Stimulated activated CD8-positive, alpha-beta memory T cell treated with anti-CD3 and anti-CD28 coated beads, Interleukin-12 subunit alpha, Interleukin-12 subunit beta, amount 100 ng/mL, for 4 hours (primary cell): ENCODE results near the gene LRRC49.

Experiments
- DNase-seq: peaks from one replicate; pipeline ENCODE4 v3.0.0-alpha.2; 2020; ENCODE audit warnings: low read depth

The LRRC49 gene

GRCh38 chr15:71052356-71052755, 159.7 kb downstream of the LRRC49 start:
- no peak for DNase-seq

- DNase-seq = no peak
These were observed 161.8 kb downstream of the LRRC49 start for GRCh38 chr15:71054286-71054952.

GRCh38 chr15:71055461-71055860, 162.8 kb downstream of the LRRC49 start:
- DNase-seq = no peak

- no peak for DNase-seq
These were observed 163.5 kb downstream of the LRRC49 start for GRCh38 chr15:71056111-71056510.

GRCh38 chr15:71057143-71057542, 164.5 kb downstream of the LRRC49 start:
- DNase-seq = no peak

GRCh38 chr15:71057581-71057980, 165.0 kb downstream of the LRRC49 start:
- DNase-seq = no peak

GRCh38 chr15:71060983-71061382, 168.4 kb downstream of the LRRC49 start:
- no peak for DNase-seq

GRCh38 chr15:71066983-71067382, 174.4 kb downstream of the LRRC49 start:
- DNase-seq = no peak

GRCh38 chr15:71069693-71070092, 177.1 kb downstream of the LRRC49 start:
- no peak for DNase-seq

GRCh38 chr15:71071529-71071928, 178.9 kb downstream of the LRRC49 start:
- no peak for DNase-seq

GRCh38 chr15:71072423-71072822, 179.8 kb downstream of the LRRC49 start:
- no peak for DNase-seq

GRCh38 chr15:71078506-71079207, 186.0 kb downstream of the LRRC49 start:
- no peak for DNase-seq

- DNase-seq = no peak
These were observed 186.8 kb downstream of the LRRC49 start for GRCh38 chr15:71079208-71080044.

GRCh38 chr15:71080166-71080565, 187.5 kb downstream of the LRRC49 start:
- DNase-seq = no peak

- DNase-seq = no peak
These were observed 188.1 kb downstream of the LRRC49 start for GRCh38 chr15:71080705-71081104.

- no peak for DNase-seq
These were observed 190.2 kb downstream of the LRRC49 start for GRCh38 chr15:71082803-71083202.

GRCh38 chr15:71083349-71083748, 190.7 kb downstream of the LRRC49 start:
- DNase-seq = no peak

- no peak for DNase-seq
These were observed 191.6 kb downstream of the LRRC49 start for GRCh38 chr15:71084264-71084663.

GRCh38 chr15:71085809-71086208, 193.2 kb downstream of the LRRC49 start:
- no peak for DNase-seq

- no peak for DNase-seq
These were observed 195.5 kb downstream of the LRRC49 start for GRCh38 chr15:71088155-71088554.

- DNase-seq = no peak
These were observed 196.1 kb downstream of the LRRC49 start for GRCh38 chr15:71088683-71089082.

GRCh38 chr15:71089801-71090200, 197.2 kb downstream of the LRRC49 start:
- DNase-seq = no peak

- DNase-seq = no peak
These were observed 199.0 kb downstream of the LRRC49 start for GRCh38 chr15:71091601-71092000.
